SK-N-SH treated with all-trans-retinoic acid at 6 μM for 48 hours (cell line): ENCODE results near the gene CYTH3.

ENCODE experiments used
- ATAC-seq: fragments of 200-7000 bp; cut with Tn5 transposase; 3 replicates; pipeline ENCODE4 v1.9.1; 2020; ENCODE audit warnings: mild to moderate bottlenecking, moderate library complexity
- ARNTL ChIP-seq: fragments of 450-650 bp; formaldehyde crosslinking; IDR thresholded peaks from 2 replicates; pipeline ENCODE4 v1.5.0; 2020; ENCODE audit warnings: low read depth, mild to moderate bottlenecking, moderate library complexity, borderline replicate concordance
- CREB5 ChIP-seq: fragments of 250-450 bp; sonication (Bioruptor Pico); IDR thresholded peaks from 2 replicates; pipeline ENCODE4 v1.5.1; 2020; ENCODE audit warnings: low read depth, mild to moderate bottlenecking, moderate library complexity
- CSDC2 ChIP-seq: fragments of 250-450 bp; sonication (Bioruptor Pico); IDR thresholded peaks from 2 replicates; pipeline ENCODE4 v1.5.0; 2020; ENCODE audit warnings: mild to moderate bottlenecking, moderate library complexity
- ESRRG ChIP-seq: fragments of 250-450 bp; sonication (Bioruptor Pico); IDR thresholded peaks from 2 replicates; pipeline ENCODE4 v1.6.1; 2021; ENCODE audit warnings: mild to moderate bottlenecking
- GLIS3 ChIP-seq: fragments of 250-450 bp; sonication (Bioruptor Pico); IDR thresholded peaks from 2 replicates; pipeline ENCODE4 v1.5.0; 2020; ENCODE audit warnings: mild to moderate bottlenecking, moderate library complexity
- ISL1 ChIP-seq: fragments of 250-450 bp; sonication (Bioruptor Pico); IDR thresholded peaks from 2 replicates; pipeline ENCODE4 v2.1.2; 2022; ENCODE audit warnings: mild to moderate bottlenecking, moderate library complexity
- OSR1 ChIP-seq: fragments of 250-450 bp; sonication (Bioruptor Pico); IDR thresholded peaks from 2 replicates; pipeline ENCODE4 v1.8.0; 2022; ENCODE audit warnings: moderate library complexity, mild to moderate bottlenecking, inconsistent platforms
- PATZ1 ChIP-seq: fragments of 250-450 bp; sonication (Bioruptor Pico); IDR thresholded peaks from 2 replicates; pipeline ENCODE4 v1.8.0; 2020; ENCODE audit warnings: mild to moderate bottlenecking, moderate library complexity, borderline replicate concordance
- PPARA ChIP-seq: fragments of 250-450 bp; sonication (Bioruptor Pico); IDR thresholded peaks from 2 replicates; pipeline ENCODE4 v1.5.0; 2020; ENCODE audit warnings: mild to moderate bottlenecking, borderline replicate concordance
- RARB ChIP-seq: fragments of 250-450 bp; sonication (Bioruptor Pico); IDR thresholded peaks from 2 replicates; pipeline ENCODE4 v1.8.0; 2021; ENCODE audit warnings: mild to moderate bottlenecking, moderate library complexity
- SNAI2 ChIP-seq: fragments of 250-450 bp; sonication (Bioruptor Pico); IDR thresholded peaks from 2 replicates; pipeline ENCODE4 v1.5.0; 2020; ENCODE audit warnings: mild to moderate bottlenecking, moderate library complexity
- TOX ChIP-seq: fragments of 250-450 bp; sonication (Bioruptor Pico); IDR thresholded peaks from 2 replicates; pipeline ENCODE4 v1.8.0; 2021; ENCODE audit warnings: mild to moderate bottlenecking, moderate library complexity, borderline replicate concordance
- TSHZ2 ChIP-seq: fragments of 250-450 bp; sonication (Bioruptor Pico); IDR thresholded peaks from 2 replicates; pipeline ENCODE4 v1.5.0; 2020; ENCODE audit warnings: mild to moderate bottlenecking, moderate library complexity
- ZC3H10 ChIP-seq: fragments of 250-450 bp; sonication (Bioruptor Pico); IDR thresholded peaks from 2 replicates; pipeline ENCODE4 v1.5.1; 2021; ENCODE audit warnings: mild to moderate bottlenecking, moderate library complexity
- ZFP3 ChIP-seq: fragments of 250-450 bp; sonication (Bioruptor Pico); IDR thresholded peaks from 2 replicates; pipeline ENCODE4 v1.5.0; 2020; ENCODE audit warnings: mild to moderate bottlenecking, moderate library complexity
- ZFP30 ChIP-seq: fragments of 450-650 bp; formaldehyde crosslinking; IDR thresholded peaks from 2 replicates; pipeline ENCODE4 v1.5.0; 2022; ENCODE audit warnings: mild to moderate bottlenecking, moderate library complexity
- ZNF565 ChIP-seq: fragments of 450-650 bp; formaldehyde crosslinking; conservative IDR thresholded peaks from 2 replicates; pipeline ENCODE4 v1.5.0; 2020; ENCODE audit warnings: low read depth, mild to moderate bottlenecking, moderate library complexity
- ZNF70 ChIP-seq: fragments of 450-650 bp; formaldehyde crosslinking; IDR thresholded peaks from 2 replicates; pipeline ENCODE4 v1.5.0; 2020; ENCODE audit warnings: mild to moderate bottlenecking, moderate library complexity
- ZNF8 ChIP-seq: fragments of 450-650 bp; formaldehyde crosslinking; IDR thresholded peaks from 2 replicates; pipeline ENCODE4 v1.5.0; 2020; ENCODE audit warnings: mild to moderate bottlenecking, moderate library complexity
- TF ChIP-seq, protein P1 (sequence below): fragments of 250-450 bp; sonication (Bioruptor Pico); IDR thresholded peaks from 2 replicates; pipeline ENCODE4 v1.5.1; 2021; ENCODE audit warnings: mild to moderate bottlenecking, moderate library complexity
- TF ChIP-seq, protein P2 (sequence below): fragments of 250-450 bp; sonication (Bioruptor Pico); IDR thresholded peaks from 2 replicates; pipeline ENCODE4 v1.8.0; 2021; ENCODE audit warnings: low read depth, mild to moderate bottlenecking, moderate library complexity, borderline replicate concordance

The CYTH3 gene

GRCh38 chr7:6288270-6288860 lies 15.9 kb upstream of the CYTH3 start:
- no peak for TF ChIP-seq ESRRG (CRISPR knock-in tag)
- TF ChIP-seq ZFP3 (CRISPR knock-in tag), result no peak
- TF ChIP-seq ZNF70 (CRISPR knock-in tag), result no peak
- no peak for TF ChIP-seq SNAI2
- TF ChIP-seq ISL1 (CRISPR knock-in tag), result no peak
- no peak for TF ChIP-seq ZNF565 (CRISPR knock-in tag)
- ATAC-seq, result no peak

GRCh38 chr7:6286486-6286885 lies 14.1 kb upstream of the CYTH3 start:
- no peak for ATAC-seq
- TF ChIP-seq ZNF70 (CRISPR knock-in tag) (no peak), TSHZ2 (no peak), CSDC2 (CRISPR knock-in tag) (no peak), ZC3H10 (no peak), ZNF565 (CRISPR knock-in tag) (no peak), RARB (CRISPR knock-in tag) (no peak), PPARA (CRISPR knock-in tag) (no peak), CREB5 (no peak), ARNTL (CRISPR knock-in tag) (no peak), ZNF8 (CRISPR knock-in tag) (no peak), ISL1 (CRISPR knock-in tag) (no peak), ZFP30 (no peak), TOX (CRISPR knock-in tag) (no peak), OSR1 (CRISPR knock-in tag) (no peak), SNAI2 (no peak), GLIS3 (no peak), PATZ1 (CRISPR knock-in tag) (no peak), ESRRG (CRISPR knock-in tag) (no peak)
- TF ChIP-seq, protein P1, sequence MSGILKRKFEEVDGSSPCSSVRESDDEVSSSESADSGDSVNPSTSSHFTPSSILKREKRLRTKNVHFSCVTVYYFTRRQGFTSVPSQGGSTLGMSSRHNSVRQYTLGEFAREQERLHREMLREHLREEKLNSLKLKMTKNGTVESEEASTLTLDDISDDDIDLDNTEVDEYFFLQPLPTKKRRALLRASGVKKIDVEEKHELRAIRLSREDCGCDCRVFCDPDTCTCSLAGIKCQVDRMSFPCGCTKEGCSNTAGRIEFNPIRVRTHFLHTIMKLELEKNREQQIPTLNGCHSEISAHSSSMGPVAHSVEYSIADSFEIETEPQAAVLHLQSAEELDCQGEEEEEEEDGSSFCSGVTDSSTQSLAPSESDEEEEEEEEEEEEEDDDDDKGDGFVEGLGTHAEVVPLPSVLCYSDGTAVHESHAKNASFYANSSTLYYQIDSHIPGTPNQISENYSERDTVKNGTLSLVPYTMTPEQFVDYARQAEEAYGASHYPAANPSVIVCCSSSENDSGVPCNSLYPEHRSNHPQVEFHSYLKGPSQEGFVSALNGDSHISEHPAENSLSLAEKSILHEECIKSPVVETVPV (CRISPR knock-in tag), result no peak
- TF ChIP-seq, protein P2, sequence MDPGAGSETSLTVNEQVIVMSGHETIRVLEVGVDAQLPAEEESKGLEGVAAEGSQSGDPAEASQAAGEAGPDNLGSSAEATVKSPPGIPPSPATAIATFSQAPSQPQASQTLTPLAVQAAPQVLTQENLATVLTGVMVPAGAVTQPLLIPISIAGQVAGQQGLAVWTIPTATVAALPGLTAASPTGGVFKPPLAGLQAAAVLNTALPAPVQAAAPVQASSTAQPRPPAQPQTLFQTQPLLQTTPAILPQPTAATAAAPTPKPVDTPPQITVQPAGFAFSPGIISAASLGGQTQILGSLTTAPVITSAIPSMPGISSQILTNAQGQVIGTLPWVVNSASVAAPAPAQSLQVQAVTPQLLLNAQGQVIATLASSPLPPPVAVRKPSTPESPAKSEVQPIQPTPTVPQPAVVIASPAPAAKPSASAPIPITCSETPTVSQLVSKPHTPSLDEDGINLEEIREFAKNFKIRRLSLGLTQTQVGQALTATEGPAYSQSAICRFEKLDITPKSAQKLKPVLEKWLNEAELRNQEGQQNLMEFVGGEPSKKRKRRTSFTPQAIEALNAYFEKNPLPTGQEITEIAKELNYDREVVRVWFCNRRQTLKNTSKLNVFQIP (CRISPR knock-in tag), result no peak
